ENCODE measurements around the gene METTL26. TPM values are rescaled to one million over a fixed set of nuclear protein-coding genes. Genes with fewer than 3 reads are reported as not detected.

METTL26 gene
- total and polyA plus RNA-seq, 8 donors, result 18.8 to 130 (median 27.2) TPM

GRCh38 chr16:617855-618254 is 18.2 kb downstream of the METTL26 start:
- WGBS, 2 donors, result 85 to 88% methylated on average over 16 of the region's 16 CpGs
- ATAC-seq (no peak), FAIRE-seq (no peak), DNase-seq (peak in 1 of 6 donors; percentile 67)
- H3K4me3 ChIP-seq, result no peak overlapping the region
- no peak overlapping the region for H3K27ac ChIP-seq
- TF ChIP-seq CTCF (IDR thresholded peaks at IDR 0.05), result no peak
- peaks cover 0 to 8% (median 0%) of the 10 kb centered on the region in 3 donors for H3K36me3 ChIP-seq
- H3K9me3 ChIP-seq, result no peaks in the 10 kb centered on the region
- intact Hi-C loops (cut with DNase I), result no loop called here
- H3K4me1 ChIP-seq, result no peaks in the 10 kb centered on the region
- no peaks in the 10 kb centered on the region for H3K27me3 ChIP-seq

GRCh38 chr16:616733-617586 is 19.1 kb downstream of the METTL26 start:
- intact Hi-C loops (cut with DNase I), result no loop called here
- Histone ChIP-seq H3K4me1 (no peaks in the 10 kb centered on the region), H3K36me3 (peaks cover 0 to 8% (median 0%) of the 10 kb centered on the region in 3 donors), H3K9me3 (no peaks in the 10 kb centered on the region), H3K27me3 (no peaks in the 10 kb centered on the region), H3K4me3 (no peak overlapping the region), H3K27ac (no peak overlapping the region)
- FAIRE-seq, result no peak
- no peak for TF ChIP-seq CTCF (IDR thresholded peaks at IDR 0.05)
- WGBS, 2 donors, result 92 to 93% methylated on average over 39 of the region's 39 CpGs
- ATAC-seq, result peak in 2 of 4 donors; percentile 34 to 55
- peak in 1 of 6 donors; percentile 62 for DNase-seq

GRCh38 chr16:615122-615521 is 21.0 kb downstream of the METTL26 start:
- 91 to 94% methylated on average over 13 of the region's 13 CpGs for WGBS, 2 donors
- no peak overlapping the region for H3K27ac ChIP-seq
- H3K4me1 ChIP-seq, result peaks cover 0 to 5% (median 3%) of the 10 kb centered on the region in 3 donors
- no peak for ATAC-seq
- no peak overlapping the region for H3K4me3 ChIP-seq
- TF ChIP-seq CTCF (IDR thresholded peaks at IDR 0.05), result no peak
- no peaks in the 10 kb centered on the region for H3K27me3 ChIP-seq
- intact Hi-C loops (cut with DNase I), result no loop called here
- no peak for DNase-seq
- no peak for FAIRE-seq
- H3K36me3 ChIP-seq, result peaks cover 0 to 8% (median 0%) of the 10 kb centered on the region in 3 donors
- no peaks in the 10 kb centered on the region for H3K9me3 ChIP-seq

GRCh38 chr16:610513-611381 is 25.4 kb downstream of the METTL26 start:
- no peaks in the 10 kb centered on the region for H3K27me3 ChIP-seq
- no peaks in the 10 kb centered on the region for H3K9me3 ChIP-seq
- peak; percentile 74 to 95 (median 94) for ATAC-seq
- H3K4me1 ChIP-seq, result peaks cover 0 to 5% (median 3%) of the 10 kb centered on the region in 3 donors
- intact Hi-C loops (cut with DNase I), result no loop called here
- no peak for FAIRE-seq
- peak in 5 of 6 donors; percentile 63 to 89 (median 79) for DNase-seq
- peak; percentile 69 to 76 (median 74) for TF ChIP-seq CTCF (IDR thresholded peaks at IDR 0.05)
- no peak overlapping the region for H3K27ac ChIP-seq
- 50 to 58% methylated on average over 28 of the region's 28 CpGs for WGBS, 2 donors
- H3K4me3 ChIP-seq, result no peak overlapping the region
- no peaks in the 10 kb centered on the region for H3K36me3 ChIP-seq
